ENCODE results near the gene SHC2.
"Not testable (repeated sequence)": the region's sequence is repeated elsewhere in the genome, so short reads cannot be mapped to it uniquely, and the experiment has no call there.

The SHC2 gene

DNA sequence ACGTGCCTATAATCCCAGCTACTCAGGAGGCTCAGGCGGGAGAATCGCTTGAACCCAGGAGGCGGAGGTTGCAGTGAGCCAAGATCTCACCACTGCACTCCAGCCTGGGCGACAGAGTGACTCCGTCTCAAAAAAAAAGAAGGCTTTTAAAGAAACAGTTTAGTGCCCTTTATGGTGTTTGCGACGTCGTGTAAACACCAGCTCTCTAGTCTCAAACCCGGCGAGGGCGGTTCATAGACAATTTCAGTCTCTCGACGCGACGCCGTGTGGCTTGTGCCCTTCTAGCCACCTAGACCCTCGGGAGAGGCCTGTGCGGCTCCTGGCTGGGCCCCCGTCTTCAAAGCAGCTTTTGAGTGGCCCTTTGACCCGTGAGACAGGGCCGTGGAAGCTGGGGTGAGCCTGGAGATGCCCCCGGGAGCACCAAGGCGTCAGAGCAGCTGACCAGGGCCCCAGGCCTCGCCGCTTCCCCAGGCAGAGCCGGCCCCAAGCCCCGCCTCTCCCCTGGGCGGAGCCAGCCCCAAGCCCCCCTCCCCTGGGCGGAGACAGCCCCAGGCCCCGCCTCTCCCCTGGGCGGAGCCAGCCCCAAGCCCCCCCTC, 30.4 kb upstream of the SHC2 start:
- no peak for DNase-seq

GRCh38 chr19:489418-490196, 28.8 kb upstream of the SHC2 start:
- no peak for DNase-seq

DNA sequence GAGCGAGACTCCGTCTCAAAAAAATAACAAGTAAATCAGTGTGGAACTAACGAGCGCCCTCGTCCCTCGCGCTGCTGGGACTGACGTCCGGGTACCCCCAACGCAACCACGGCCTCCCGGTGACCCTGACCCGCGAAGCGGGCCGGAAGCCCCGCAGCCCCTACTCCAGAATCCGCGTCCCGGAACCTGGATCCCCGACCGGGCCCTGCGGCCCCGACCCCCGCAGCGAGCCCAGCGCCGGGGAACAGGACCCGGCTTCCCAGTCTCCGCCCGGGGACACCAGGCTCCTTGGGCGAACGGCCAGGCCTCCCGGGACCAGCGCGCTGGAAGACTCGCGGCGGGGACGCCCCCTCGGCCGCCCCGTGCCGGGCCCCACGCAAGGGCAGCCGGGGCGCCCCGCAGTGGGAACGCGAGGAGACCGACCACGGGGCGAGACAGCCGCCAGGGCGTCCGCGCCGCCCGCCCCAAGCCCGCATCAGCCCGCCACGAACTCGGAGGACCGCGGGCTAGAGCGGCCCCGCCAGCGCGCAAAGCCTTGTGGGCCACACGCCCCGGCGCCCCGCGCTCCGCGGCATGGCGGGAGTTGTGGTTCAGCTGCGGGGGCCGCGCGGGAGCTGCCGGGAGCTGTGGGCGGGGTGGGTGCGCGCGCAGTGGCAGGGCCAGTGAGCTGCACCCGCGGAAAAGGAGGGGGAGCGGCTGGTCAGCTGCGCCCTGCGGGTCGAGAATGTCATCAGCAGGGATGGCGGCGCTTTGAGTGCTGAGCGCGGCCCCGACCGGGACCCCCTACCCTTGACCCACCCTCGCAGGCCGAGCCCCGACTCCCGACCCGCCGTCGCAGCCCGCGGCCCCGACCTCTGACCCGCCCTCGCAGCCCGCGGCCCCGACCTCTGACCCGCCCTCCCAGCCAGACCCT, 27.9 kb upstream of the SHC2 start:
- DNase-seq, result peak; percentile 90

DNA sequence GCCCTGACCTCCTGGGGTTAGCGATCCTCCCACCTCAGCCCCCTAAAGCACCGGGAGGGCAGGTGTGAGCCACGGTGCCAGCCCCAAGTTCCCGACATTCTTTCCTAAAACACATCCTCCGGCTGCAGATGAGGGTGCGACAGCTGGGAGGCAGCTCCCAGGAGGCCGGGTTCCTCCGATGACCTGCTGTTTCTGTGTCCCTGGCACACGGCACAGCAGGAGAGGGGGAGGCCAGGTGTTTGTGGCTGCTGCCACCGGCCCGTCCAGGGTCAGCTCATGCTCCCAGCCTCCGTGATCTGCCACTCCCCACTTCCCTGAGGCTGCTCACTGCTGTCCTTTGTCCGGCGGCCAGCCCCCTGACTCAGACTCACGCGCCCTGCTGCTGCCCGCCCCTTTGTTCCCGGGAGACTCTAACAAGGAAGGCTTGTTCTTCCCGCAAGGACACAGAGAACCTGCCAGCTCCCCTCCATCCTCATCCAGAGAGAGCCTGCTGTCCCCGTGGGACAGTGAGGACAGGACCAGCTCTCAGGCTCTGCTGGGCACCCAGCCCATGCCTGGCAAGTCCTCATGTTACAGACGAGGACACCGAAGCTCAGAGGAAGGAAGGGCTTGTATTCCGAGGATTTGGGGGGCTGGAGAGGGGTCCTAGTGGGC, 24.9 kb upstream of the SHC2 start:
- no peak for DNase-seq

- DNase-seq, result no peak
Observed at GRCh38 chr19:485077-485476, 24.2 kb upstream of the SHC2 start.

DNA sequence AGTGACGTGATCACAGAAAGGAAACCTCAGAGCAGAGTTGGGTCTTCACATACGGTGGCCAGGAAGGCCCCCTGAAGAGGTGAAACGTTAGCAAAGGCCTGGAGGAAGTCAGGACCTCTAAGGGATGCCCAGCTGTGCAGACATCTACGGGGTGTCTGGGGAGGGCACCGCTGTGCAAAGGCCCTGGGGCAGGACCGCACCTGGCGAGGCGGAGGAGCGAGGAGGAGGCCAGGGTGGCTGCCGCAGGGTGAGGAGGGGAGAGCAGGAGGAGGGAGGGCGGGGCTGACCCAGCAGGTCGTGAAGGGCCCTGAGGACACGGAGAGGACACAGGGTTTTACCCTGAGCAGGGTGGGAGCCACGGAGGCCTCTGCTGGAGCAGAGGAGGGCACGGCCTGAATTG, 23.7 kb upstream of the SHC2 start:
- no peak for DNase-seq

DNA sequence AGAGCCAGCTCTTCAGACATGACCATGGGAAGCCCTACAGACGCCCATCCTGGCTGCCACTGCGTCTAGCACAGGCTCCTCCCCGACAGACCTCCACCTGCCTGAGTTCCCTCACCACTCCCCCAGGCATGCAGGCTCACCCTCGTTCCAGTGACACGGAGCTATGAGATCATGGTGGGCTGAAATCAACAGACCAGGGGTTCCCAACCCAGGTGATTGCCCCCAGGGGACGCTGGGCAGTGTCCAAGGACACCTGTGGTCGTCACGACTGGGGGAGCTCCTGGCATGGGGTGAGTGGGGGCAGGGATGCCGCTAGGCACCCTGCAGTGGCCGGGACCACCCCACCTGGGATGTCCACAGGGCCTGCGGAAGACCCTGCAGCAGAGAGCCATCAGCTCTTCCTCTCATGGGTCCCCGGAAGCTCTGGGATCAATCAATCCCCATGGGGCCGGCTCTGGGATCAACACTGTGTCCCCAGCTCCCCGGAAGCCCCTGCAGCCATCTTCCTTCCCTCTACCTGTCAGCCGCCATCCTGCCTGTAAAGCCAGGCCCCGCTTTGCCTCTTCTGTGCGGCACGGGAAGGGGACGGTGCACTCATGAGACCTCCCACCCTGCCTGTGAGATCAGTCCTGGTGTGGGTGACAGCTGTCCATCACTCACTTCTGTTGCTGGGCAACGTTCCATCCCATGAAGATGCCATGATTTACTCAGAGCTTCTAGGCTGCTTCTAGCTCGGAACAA, 22.7 kb upstream of the SHC2 start:
- no peak for DNase-seq

DNA sequence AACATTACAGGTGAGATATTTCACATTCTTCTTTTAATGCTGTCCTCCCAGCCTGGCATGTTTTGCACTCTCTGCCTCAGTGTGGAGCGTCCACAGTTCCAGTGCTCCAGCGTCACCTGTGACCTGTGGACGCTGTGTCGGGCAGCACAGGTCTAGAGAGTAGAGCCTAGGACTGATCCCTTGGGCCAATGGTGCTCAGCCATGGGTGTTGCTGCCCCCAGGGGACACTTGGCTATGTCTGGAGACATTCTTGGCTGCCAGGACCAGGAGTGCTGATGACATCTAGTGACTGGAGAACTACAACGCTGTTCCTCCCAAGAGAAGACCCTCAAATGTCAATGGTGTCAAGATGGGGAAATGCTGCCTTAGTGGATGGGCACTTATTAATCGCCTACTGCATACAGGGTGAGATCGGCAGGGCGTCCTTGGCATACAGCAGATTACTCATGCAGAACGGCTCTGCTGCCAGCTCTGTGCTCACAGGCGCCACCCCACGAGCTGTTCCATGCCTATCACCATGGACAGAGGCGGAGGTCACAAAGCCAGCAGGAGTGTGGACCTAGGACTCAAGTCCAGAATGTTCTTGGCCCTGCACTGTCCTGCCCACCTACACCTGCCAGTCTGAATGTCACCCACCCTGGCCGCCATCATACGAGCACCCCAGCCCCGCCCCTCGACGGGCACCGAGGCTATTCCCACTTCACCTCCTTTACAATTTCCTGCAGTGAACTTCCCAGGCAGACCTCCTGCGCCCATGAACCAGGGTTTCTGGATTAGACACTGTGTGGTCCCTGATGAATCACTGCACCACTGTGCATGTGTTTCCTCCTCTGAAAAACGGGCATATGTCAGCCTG, 21.6 kb upstream of the SHC2 start:
- no peak for DNase-seq

GRCh38 chr19:481100-481499, 20.3 kb upstream of the SHC2 start:
- not testable (repeated sequence) for DNase-seq

- no peak for DNase-seq
Observed at GRCh38 chr19:480016-480855, 19.4 kb upstream of the SHC2 start.

GRCh38 chr19:478976-479375, 18.1 kb upstream of the SHC2 start:
- no peak for DNase-seq

DNA sequence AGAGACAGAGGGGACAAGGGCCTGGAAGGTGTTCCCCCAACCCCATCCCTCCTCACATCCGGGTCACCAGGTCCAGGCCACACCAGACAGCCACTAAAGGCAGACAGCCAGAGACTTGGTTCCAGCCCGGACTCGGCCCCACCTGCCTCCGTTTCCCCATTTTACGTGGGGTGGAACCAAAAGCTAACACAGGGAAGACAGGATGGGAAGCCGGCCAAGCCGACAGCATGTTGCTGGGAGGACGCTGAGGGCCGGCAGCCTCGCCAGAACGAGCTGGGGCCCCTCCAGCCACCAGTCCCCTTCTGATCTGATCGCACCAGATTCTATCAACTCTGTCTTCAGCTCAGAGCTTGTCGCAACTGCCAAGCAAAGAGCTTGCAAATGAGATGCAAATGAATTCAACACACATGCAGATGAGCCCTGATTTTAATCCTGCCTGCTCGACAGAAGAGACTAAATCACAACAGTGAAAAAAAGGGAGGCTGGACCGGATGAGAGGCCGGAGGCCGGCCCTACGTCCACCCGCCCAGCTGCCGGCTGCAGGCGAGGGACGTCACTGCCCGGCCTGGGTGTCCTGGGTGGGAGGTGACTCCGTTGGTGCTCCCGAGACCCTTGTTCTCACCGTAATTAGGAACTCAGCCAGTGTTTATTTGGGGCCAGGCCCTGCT, 17.5 kb upstream of the SHC2 start:
- DNase-seq, result no peak

GRCh38 chr19:475360-475759, 14.5 kb upstream of the SHC2 start:
- DNase-seq, result no peak

DNA sequence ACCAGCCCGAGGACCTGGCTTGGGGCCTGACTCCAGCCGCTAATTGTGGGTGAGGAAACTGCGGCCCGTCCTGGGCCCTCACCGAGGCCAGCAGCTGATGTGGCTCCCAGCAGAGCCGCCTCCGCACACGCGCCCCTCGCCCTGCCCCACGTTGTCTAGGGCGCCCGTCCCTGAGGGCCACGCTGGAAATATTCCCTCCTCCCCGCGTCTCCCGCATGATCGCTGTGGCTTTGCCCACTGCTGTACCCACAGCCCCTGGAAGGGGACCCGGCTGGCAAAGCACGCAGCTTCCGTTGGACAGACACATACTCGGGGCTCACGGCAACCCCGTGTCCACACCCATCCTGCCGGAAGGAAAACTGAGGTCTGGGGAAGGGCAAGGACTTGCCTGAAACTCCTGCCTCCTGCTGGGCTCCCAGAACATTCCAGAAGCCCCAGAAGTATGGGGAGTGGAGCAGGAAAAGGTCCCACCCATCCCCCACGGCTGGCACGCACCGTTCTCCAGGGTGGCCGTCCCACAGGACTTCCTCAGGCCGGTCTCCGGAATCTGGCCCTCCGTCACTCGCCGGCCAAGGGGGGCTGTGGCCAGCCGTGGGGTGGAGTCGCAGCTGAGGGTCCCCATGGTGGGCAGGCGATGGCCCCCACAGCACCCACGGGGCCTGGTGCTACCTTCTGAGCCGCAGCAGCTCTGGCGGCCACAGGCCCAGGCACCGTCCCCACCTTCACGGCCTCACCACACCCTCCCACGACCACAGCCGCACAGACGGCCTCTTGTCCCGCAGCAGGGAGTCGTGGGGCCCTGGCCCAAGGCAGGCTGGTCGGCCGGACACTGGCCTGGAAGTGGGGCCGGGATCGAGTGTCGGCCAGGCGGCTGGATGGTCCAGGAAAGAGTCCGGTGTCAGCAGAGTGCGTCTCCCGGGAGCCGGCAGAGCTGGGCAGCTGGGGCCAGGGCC, 13.6 kb upstream of the SHC2 start:
- no peak for DNase-seq

GRCh38 chr19:472005-472858, 11.4 kb upstream of the SHC2 start:
- DNase-seq, result no peak

DNA sequence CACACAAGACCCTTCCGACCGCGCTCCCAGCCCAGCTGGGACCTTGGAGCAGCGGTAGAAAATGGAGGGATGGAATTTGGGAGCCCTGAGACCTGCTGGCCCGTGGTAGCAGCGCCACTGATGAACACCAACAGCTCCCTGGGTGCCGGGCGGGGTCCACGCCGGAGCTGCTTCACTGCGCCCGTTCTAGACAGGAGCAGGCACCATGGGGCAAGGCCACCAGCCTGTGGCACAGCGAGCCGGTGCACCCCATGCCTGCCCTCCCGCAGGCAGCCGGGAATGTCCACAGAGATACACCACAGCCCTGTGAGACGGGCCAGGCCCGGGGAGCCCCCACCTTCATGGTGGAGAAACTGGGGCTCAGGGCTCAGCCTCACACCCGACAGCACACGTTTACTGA, 9.9 kb upstream of the SHC2 start:
- no peak for DNase-seq

DNA sequence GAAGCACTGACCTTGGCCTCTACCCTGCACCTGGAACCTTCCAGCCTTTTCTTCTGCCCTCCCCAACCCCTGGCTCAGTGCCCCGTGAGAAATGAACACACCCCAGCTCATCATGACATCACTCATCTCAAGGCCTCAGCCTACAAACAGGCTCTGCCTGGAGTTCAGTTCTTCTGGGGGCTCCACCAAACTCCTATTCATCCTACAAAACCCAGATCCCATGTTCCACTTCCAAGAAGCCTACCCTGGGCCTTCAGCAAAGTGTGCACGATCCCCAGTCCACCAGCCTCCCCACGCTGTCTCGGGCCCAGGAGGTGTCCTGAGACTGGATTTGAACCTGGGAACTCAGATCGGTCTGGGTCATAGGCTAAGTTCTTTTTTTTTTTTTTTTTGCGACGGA, 9.0 kb upstream of the SHC2 start:
- DNase-seq, result no peak
